K562 (cell line): ENCODE measurements around the gene DGKB. TPM values are rescaled to one million over a fixed set of nuclear protein-coding genes. Genes with fewer than 3 reads are reported as not detected.

ENCODE experiments used
- ATAC-seq: fragments of 200-7000 bp; cut with Tn5 transposase; 3 replicates; pipeline ENCODE4 v1.9.1; 2020; ENCODE audit warnings: moderate library complexity
- BruUV-seq: library from RNA; stranded (reverse); fragments of 400-500 nt; replicated peaks from 2 replicates; lab custom pipeline; 2021; lab: Mats Ljungman, UMichigan
- CTCF ChIA-PET: fragments of 300-600 bp; formaldehyde crosslinking; extraction: SDS; loops from one replicate; lab custom pipeline; 2021; ENCODE audit warnings: low intra/inter-chr PET ratio; lab: Yijun Ruan, JAX
- POLR2A ChIA-PET: fragments of 300-600, 350-650 bp; sonication (Branson Sonifier 250); formaldehyde crosslinking; extraction: SDS; loops from one replicate; lab custom pipeline; 2021; ENCODE audit warnings: antibody characterized with exemption, inconsistent platforms; lab: Yijun Ruan, JAX
- DNase-seq, 4 experiments: peaks; one replicate each; pipeline versions ENCODE4 v3.0.0 to v3.0.0-alpha.2; 2011 to 2018; ENCODE audit warnings: low spot score in 3 of 4, mixed read lengths in 3 of 4; ENCODE audit errors: extremely low read depth in 1 of 4
- FAIRE-seq: peaks from 2 replicates; lab custom pipeline; 2011; peaks lifted over from hg19 to GRCh38; lab: Jason Lieb, UNC
- H2AFZ ChIP-seq: 2 replicates; pipeline ENCODE4 v1.6.0; 2011; ENCODE audit warnings: low read depth, low read length, control low read depth, inconsistent platforms
- H3K27ac ChIP-seq: fragments of 200-600 bp; 3 replicates; pipeline ENCODE4 v1.8.0; 2011; ENCODE audit warnings: low read depth, mild to moderate bottlenecking, control low read depth, inconsistent platforms, low read length, moderate library complexity, mixed read lengths; ENCODE audit errors: extremely low read depth
- H3K27me3 ChIP-seq, 2 experiments: fragments of 300-600 bp in 1 of 2; 2 replicates in 1 of 2; 3 replicates in 1 of 2; pipeline versions ENCODE4 v1.6.0 to v1.8.0; 2011; ENCODE audit warnings: inconsistent platforms in 2 of 2, low read length in 2 of 2, mild to moderate bottlenecking in 1 of 2, mixed read lengths in 1 of 2, moderate library complexity in 1 of 2; ENCODE audit not compliant: control insufficient read depth in 2 of 2, insufficient read depth in 2 of 2
- H3K36me3 ChIP-seq: fragments of 300-600 bp; 3 replicates; pipeline ENCODE4 v1.8.0; 2011; ENCODE audit warnings: mild to moderate bottlenecking, low read length, inconsistent platforms; ENCODE audit not compliant: control insufficient read depth, insufficient read depth
- H3K4me1 ChIP-seq, 2 experiments: fragments of 200-600 bp in 1 of 2; replicated peaks in 1 of 2; 2 replicates in 1 of 2; 3 replicates in 1 of 2; pipeline versions ENCODE4 v1.5.1 to v1.8.0; 2011; ENCODE audit warnings: inconsistent platforms in 2 of 2, low read length in 2 of 2, mild to moderate bottlenecking in 1 of 2, mixed read lengths in 1 of 2, moderate library complexity in 1 of 2; ENCODE audit not compliant: control insufficient read depth in 2 of 2, insufficient read depth in 2 of 2
- H3K4me2 ChIP-seq: 2 replicates; pipeline ENCODE4 v1.6.1; 2011; ENCODE audit warnings: low read length, control low read depth, inconsistent platforms, mixed read lengths; ENCODE audit not compliant: insufficient read depth
- H3K4me3 ChIP-seq: fragments of 200-600 bp; sonication (generic), shearing (Covaris generic); 2 replicates; pipeline ENCODE4 v1.5.1; 2016; ENCODE audit warnings: control low read depth, inconsistent platforms
- H3K79me2 ChIP-seq: fragments of 200-600 bp; 3 replicates; pipeline ENCODE4 v1.8.0; 2011; ENCODE audit warnings: low read length, inconsistent platforms; ENCODE audit not compliant: control insufficient read depth, insufficient read depth
- H3K9ac ChIP-seq, 2 experiments: 2 replicates each; pipeline versions ENCODE4 v1.6.0 to v1.6.1; 2011; ENCODE audit warnings: low read depth in 2 of 2, low read length in 2 of 2, control low read depth in 1 of 2, inconsistent platforms in 1 of 2, mild to moderate bottlenecking in 1 of 2, mixed read lengths in 1 of 2; ENCODE audit not compliant: insufficient read depth in 1 of 2
- H3K9me1 ChIP-seq: one replicate; pipeline ENCODE4 v1.6.0; 2011; ENCODE audit warnings: inconsistent platforms, mild to moderate bottlenecking, low read length, moderate library complexity; ENCODE audit not compliant: control insufficient read depth, insufficient read depth
- H3K9me3 ChIP-seq: replicated peaks from 2 replicates; pipeline ENCODE4 v1.5.1; 2011; ENCODE audit warnings: low read depth, low read length, inconsistent platforms; ENCODE audit not compliant: control insufficient read depth, insufficient read depth
- H4K20me1 ChIP-seq: replicated peaks from 2 replicates; pipeline ENCODE4 v1.6.1; 2011; ENCODE audit warnings: low read length, inconsistent platforms, mixed read lengths; ENCODE audit not compliant: control insufficient read depth, insufficient read depth
- MYNN ChIP-seq, 2 experiments: sonication (generic); formaldehyde crosslinking in 1 of 2; IDR thresholded peaks; 2 replicates each; pipeline versions ENCODE4 v1.5.0 to v1.6.1; 2016 to 2020; ENCODE audit warnings: antibody characterized with exemption in 1 of 2, missing genetic modification reagents in 1 of 2
- NBN ChIP-seq: fragments of 450-650 bp; IDR thresholded peaks from 2 replicates; pipeline ENCODE4 v1.6.1; 2016; ENCODE audit warnings: low read depth, mild to moderate bottlenecking
- NFE2 ChIP-seq: IDR thresholded peaks from 2 replicates; pipeline ENCODE4 v1.6.1; 2014; ENCODE audit warnings: antibody characterized with exemption, low read depth
- RREB1 ChIP-seq: fragments of 250-450 bp; sonication (Bioruptor Pico); IDR thresholded peaks from 2 replicates; pipeline ENCODE4 v1.4.0; 2020
- SPI1 ChIP-seq: IDR thresholded peaks from 2 replicates; pipeline ENCODE4 v1.6.1; 2011; ENCODE audit warnings: low read depth, low read length, control low read depth, borderline replicate concordance
- ZNF318 ChIP-seq, 2 experiments: fragments of 450-650 bp; IDR thresholded peaks; 2 replicates each; pipeline ENCODE4 v1.6.1; 2016; ENCODE audit warnings: mild to moderate bottlenecking in 2 of 2, borderline replicate concordance in 1 of 2, low read depth in 1 of 2, moderate library complexity in 1 of 2
- WGBS: fragments of 100-300 bp; shearing (Covaris generic); methylation state at CpG from one replicate; pipeline ENCODE4 v1.1.6; 2016; ENCODE audit warnings: low coverage, mixed read lengths; ENCODE audit not compliant: insufficient coverage; ENCODE audit errors: missing lambda C conversion rate; 5-methylcytosine and 5-hydroxymethylcytosine counted together
- in situ Hi-C: fragments of 300-500 bp; cut with MboI; formaldehyde crosslinking; loops from 4 replicates; pipeline ENCODE4 v1.15.0; 2018; ENCODE audit warnings: inconsistent platforms, mixed read lengths
- intact Hi-C: fragments of 100-400 bp; cut with micrococcal nuclease; formaldehyde crosslinking; loops from 2 replicates; pipeline ENCODE4 v1.14.2; 2022
- polyA plus RNA-seq, 8 experiments: library from polyadenylated mRNA; depleted of rRNA in 4 of 8; stranded (reverse) in 5 of 8; unstranded in 3 of 8; fragments of >200 nt; fragmentation: Nextera tagmentation in 2 of 8; fragmentation: Illumina TruSeq in 1 of 8; extraction: Ambion mirVana in 2 of 8; extraction: Trizol in 1 of 8; gene quantifications; 2 replicates each; pipeline versions ENCODE4 v1.2.1 to v1.2.3, GENCODE V29; 2011 to 2014; ENCODE audit warnings: inconsistent platforms in 1 of 8, missing spikeins in 1 of 8
- total RNA-seq, 7 experiments: library from RNA; depleted of rRNA in 6 of 7; stranded (reverse); fragments of >200 nt in 6 of 7; fragmentation: Illumina TruSeq in 2 of 7; extraction: Trizol in 2 of 7; gene quantifications; 2 replicates each; pipeline versions ENCODE4 v1.2.1 to v1.2.3, GENCODE V29; 2011 to 2021; ENCODE audit warnings: low replicate concordance in 1 of 7

The DGKB gene
- total and polyA plus RNA-seq, 9 of the 15 experiments (the other 6 are each of a cell fraction or from before 2014, with no cell fraction given): 0.01 TPM; not detected in 8

DNA sequence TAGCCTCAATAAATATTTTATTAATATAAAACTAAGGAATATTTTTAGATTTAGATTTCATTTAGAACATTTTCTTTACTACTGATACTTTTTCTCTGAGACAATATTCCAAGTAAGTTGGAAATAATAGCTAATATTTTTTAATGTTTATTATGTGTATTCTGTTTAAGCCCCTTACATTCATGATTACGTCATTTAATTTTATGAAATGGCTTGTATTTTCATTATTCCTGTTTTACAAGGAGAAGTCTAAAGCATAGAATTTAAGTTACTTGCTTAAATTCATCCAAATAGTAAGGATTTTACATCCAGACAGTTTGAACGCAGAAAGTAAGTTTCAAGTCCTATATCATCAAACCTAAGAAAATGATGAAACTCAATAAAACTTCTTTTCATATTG is 6.1 kb downstream of the DGKB start:
- no peaks in the 10 kb centered on the region for H3K27me3 ChIP-seq
- whole genome bisulfite sequencing: 3% methylated on average over 2 of the region's 2 CpGs
- ATAC-seq (no peak), DNase-seq (no peak), FAIRE-seq (no peak)
- H3K36me3 ChIP-seq: no peaks in the 10 kb centered on the region
- H3K9me3 ChIP-seq: no peaks in the 10 kb centered on the region; the same call in 1 of the 2 replicates
- H3K4me1 ChIP-seq: no peaks in the 10 kb centered on the region
- no peaks in the 10 kb centered on the region for H3K9me1 ChIP-seq
- no peak overlapping the region for H2AFZ ChIP-seq
- H3K27ac ChIP-seq: no peak overlapping the region
- CTCF ChIA-PET: no interaction called here
- H3K79me2 ChIP-seq: no peaks in the 10 kb centered on the region
- intact Hi-C loops: no loop called here
- H4K20me1 ChIP-seq: no peaks in the 10 kb centered on the region
- in situ Hi-C loops: no loop called here
- H3K4me2 ChIP-seq: no peak overlapping the region
- POLR2A ChIA-PET: no interaction called here
- no peak overlapping the region for H3K9ac ChIP-seq
- no TSS peak for BruUV-seq
- no peak overlapping the region for H3K4me3 ChIP-seq
- TF ChIP-seq NBN (no peak), ZNF318 (IDR thresholded peaks at IDR 0.05; ENCODE audit: borderline replicate concordance in 1 of 2, low read depth in 1 of 2) (no peak), NFE2 (no peak), SPI1 (no peak), RREB1 (no peak), MYNN (IDR thresholded peaks at IDR 0.05) (no peak), MYNN (CRISPR knock-in tag; IDR thresholded peaks at IDR 0.05) (no peak)
